Islet precursor cell (in vitro differentiated cells): Measurements from ENCODE around the gene FADS6.

Experiments
- DNase-seq: peaks from one replicate; pipeline ENCODE4 v3.0.0-alpha.2; 2018

Gene FADS6

GRCh38 chr17:74892974-74893911, at the start of gene FADS6:
TSS of gene FADS6 (minus strand) at chr17:74893633. CDS start at chr17:74893595, 38 bp downstream.
- DNase-seq = peak; percentile 66

GRCh38 chr17:74941128-74941725, 47.8 kb upstream of the FADS6 start:
- no peak for DNase-seq

GRCh38 chr17:74939534-74939933, 46.1 kb upstream of the FADS6 start:
- no peak for DNase-seq

GRCh38 chr17:74938194-74938950, 44.9 kb upstream of the FADS6 start:
- DNase-seq = no peak

GRCh38 chr17:74937064-74938051, 43.9 kb upstream of the FADS6 start:
- DNase-seq = no peak

GRCh38 chr17:74936470-74936799, 43.0 kb upstream of the FADS6 start:
- DNase-seq = no peak

GRCh38 chr17:74935585-74936469, 42.4 kb upstream of the FADS6 start, which contains the start of gene OTOP3:
TSS of gene OTOP3 (plus strand) at chr17:74935898. CDS start at chr17:74935922, 24 bp downstream.
- DNase-seq = no peak

GRCh38 chr17:74935048-74935447, 41.6 kb upstream of the FADS6 start:
- no peak for DNase-seq

GRCh38 chr17:74930535-74931036, 37.2 kb upstream of the FADS6 start:
- peak; percentile 48 for DNase-seq

GRCh38 chr17:74928786-74929185, 35.4 kb upstream of the FADS6 start:
- peak; percentile 47 for DNase-seq

- peak; percentile 48 for DNase-seq
These were observed 31.8 kb upstream of the FADS6 start for GRCh38 chr17:74925242-74925641.

- DNase-seq = peak; percentile 57
These were observed 31.0 kb upstream of the FADS6 start, which contains the start of gene OTOP2 for GRCh38 chr17:74924250-74924948. TSS of gene OTOP2 (plus strand) at chr17:74924273. CDS start at chr17:74924633, 360 bp downstream.

- peak; percentile 80 for DNase-seq
These were observed 30.3 kb upstream of the FADS6 start for GRCh38 chr17:74923538-74924249.

GRCh38 chr17:74922694-74923537, 29.5 kb upstream of the FADS6 start, which contains the start of gene USH1G:
TSS of gene USH1G (minus strand) at chr17:74923255. CDS start at chr17:74923073, 182 bp downstream.
- peak; percentile 50 for DNase-seq

GRCh38 chr17:74922172-74922571, 28.7 kb upstream of the FADS6 start:
- DNase-seq = peak; percentile 53

- DNase-seq = peak; percentile 52
These were observed 28.3 kb upstream of the FADS6 start for GRCh38 chr17:74921769-74922168.

- peak; percentile 56 for DNase-seq
These were observed 27.7 kb upstream of the FADS6 start for GRCh38 chr17:74921026-74921681.

GRCh38 chr17:74920642-74921025, 27.2 kb upstream of the FADS6 start:
- peak; percentile 55 for DNase-seq
